GM21526 (cell line): ENCODE results near the gene QRFP.

ENCODE experiments used
- ATAC-seq: cut with Tn5 transposase; IDR thresholded peaks from one replicate; pipeline ENCODE4 v1.9.1; 2021; ENCODE audit warnings: moderate library complexity; ENCODE audit not compliant: unreplicated experiment, low FRiP score

QRFP gene

DNA sequence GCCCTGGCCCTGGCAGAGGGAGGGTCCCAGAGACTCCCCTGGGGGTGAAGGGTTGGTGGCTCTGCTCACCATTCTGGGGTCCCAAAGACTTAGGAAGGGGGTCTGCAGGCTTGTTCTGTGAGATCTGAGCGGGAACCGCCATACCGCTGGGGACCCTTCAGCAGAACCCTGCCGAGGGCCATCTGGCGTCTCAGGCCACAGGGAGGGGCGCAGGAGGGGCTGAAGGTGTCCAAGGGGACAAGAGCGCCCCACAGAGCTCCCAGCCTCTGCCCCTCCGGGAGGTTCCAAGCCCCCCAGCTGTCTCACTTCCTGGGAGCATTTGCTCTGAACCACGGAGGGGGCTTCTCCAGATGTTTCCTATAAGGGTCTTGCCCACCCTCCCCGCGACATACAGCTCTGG, 37.6 kb upstream of the QRFP start:
- no peak for ATAC-seq

DNA sequence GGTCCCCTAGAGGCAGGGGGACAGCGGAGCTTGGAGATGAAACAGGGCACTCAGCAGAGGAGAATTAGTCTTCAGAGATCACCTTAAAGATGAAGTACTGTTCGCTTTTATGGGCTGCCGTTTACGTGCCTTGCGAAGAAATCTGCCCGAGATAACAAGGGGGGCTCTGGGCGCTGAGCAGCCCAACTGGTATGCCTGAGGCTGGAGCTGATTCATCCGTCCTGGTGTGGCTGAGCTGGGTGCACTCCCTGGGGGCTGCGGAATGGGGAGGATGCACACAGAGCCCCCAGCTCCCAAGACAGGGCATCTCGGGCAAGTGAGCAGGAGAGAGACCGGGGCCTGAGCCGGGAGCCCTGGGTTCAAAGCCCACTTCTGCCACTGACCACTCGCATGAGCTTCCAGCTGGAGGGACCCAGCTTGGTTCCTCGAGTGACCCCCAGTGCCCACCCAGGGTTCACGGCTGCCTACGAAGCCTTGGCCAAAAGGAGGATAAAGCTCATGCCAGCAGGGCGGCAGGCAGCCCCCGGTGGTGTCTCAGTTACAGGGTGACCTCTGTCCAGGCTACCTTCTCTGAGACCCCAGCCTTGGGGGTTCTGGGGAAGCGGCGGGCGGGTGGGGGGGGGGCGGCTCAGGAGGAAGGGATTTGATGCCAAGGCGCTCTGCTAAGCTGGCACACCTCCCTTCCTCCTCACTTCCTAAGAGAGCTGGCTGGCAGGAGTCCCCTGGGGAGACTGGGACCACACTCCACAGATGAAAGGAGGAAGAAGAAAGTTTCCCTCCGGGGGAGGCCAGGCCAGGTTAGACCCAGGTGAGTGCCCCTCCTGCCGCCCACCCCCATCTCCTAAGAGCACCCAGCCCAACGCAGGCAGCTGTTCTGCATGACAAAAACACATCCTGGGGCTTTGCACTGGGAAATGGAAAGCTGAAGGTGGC, 36.8 kb upstream of the QRFP start:
- ATAC-seq = no peak

DNA sequence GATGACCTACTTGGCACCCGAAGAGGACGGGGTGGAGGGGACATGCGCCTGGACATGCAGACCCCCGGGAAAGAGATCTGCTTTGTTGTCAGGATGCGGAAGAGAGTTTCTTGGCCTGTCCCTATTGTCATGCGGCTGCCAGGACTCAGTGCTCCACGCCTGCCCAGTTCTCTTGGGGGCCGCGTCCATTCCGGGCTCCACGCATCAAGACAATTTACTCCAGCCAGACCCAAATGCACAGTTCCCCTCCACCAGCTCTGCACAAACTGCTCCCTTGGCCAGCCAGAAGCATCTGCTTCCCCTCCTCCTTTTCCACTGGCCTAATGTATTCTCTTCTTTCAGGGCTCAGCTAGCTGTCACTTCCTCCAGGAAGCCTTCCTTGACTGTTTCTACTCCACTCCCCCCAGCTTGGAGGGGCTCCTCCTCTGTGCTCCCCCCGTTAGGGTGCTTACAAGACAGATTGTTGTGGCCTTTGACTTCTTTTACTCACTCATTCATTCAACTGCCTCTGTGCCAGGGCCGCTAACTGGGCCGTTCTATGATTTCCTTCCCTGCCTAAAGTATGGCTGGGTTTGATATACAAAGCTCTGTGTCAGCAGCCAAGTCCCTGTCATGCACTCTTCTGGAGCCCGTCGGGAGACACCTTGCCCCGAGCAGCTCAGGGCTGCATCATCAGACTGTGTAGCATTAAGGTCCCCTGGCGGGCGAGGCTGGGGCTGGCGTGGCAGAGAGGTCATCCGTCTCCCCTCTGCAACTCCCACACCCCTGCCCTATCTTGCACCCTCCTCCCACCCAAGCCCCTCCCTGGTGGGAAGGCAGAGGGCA, 35.9 kb upstream of the QRFP start:
- ATAC-seq = no peak

- ATAC-seq = no peak
Measured at GRCh38 chr9:130931508-130932254, 35.1 kb upstream of the QRFP start.

GRCh38 chr9:130930804-130931349, 34.3 kb upstream of the QRFP start:
- no peak for ATAC-seq

DNA sequence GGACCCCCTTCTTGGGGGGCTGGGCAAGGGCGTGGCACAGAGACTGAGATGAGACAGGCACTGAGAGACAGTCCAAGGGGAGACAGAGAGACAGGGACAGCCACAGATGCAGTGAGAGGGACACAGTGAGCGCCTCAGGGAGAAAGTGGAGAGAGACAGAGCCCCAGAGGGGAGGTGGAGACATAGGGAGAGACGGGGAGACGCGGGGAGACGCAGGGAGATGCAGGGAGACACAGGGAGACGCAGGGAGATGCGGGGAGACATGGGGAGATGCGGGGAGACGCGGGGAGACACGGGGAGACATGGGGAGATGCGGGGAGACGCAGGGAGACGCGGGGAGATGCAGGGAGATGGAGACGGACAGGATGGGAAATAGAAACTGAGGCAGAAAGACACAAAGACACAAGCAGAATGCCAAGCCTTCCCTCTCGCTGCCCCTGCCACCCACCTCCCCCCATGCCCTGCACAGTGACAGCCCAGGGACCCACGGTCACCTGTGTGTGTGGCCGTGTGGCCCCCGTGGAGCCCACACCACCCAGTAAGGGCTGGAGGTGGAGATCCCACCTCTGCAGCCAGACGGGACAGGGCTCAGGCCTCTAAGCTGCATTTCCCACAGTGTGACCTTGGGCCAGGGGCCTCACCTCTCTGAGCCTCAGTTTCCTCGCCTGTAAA, 33.7 kb upstream of the QRFP start:
- no peak for ATAC-seq

DNA sequence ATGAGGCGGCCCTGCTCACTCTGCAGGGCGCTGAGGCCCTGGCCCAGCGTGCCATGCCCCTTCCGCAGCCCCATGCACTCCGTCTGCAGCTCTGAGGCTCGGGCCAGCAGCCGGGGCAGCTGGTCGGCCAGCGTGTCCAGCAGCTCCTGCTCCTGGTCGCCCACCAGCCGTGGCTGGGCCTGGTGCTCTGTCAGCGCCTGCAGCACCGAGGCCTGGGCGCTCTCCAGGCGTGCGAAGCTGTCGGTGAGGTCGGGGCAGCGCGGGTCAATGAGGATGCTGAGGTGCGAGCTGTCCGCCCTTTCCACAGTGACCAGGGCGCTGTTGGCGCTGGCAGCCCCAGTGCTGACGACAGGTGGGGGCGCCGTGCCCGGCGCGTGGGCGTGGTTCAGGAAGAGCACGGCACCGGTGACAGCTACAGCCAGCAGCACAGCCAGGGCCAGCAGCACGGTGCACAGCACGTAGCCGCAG, 33.0 kb upstream of the QRFP start:
- ATAC-seq = no peak

GRCh38 chr9:130927995-130928900, 31.6 kb upstream of the QRFP start:
- ATAC-seq = no peak

DNA sequence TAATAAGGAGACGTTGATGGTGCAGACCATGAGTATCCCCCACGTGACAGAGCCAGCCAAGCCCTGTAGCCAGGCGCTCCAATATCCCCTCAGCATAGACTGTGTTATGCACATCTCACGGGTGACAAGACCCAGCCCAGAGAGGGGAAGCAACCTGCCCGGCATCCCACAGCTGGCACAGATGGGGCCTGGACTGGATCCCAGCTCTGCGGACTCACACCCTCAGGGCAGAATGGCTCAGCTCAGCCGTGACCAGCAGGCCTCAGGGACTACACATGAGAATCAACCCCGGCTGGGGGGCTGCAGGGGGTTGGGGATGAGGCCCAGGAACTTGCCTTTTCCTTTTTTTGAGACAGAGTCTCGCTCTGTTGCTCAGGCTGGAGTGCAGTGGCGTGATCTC, 30.7 kb upstream of the QRFP start:
- ATAC-seq = no peak

- no peak for ATAC-seq
Measured at GRCh38 chr9:130925050-130925678, 28.6 kb upstream of the QRFP start.

GRCh38 chr9:130924448-130924788, 27.8 kb upstream of the QRFP start:
- ATAC-seq = no peak

GRCh38 chr9:130923611-130924447, 27.2 kb upstream of the QRFP start:
- ATAC-seq = no peak

DNA sequence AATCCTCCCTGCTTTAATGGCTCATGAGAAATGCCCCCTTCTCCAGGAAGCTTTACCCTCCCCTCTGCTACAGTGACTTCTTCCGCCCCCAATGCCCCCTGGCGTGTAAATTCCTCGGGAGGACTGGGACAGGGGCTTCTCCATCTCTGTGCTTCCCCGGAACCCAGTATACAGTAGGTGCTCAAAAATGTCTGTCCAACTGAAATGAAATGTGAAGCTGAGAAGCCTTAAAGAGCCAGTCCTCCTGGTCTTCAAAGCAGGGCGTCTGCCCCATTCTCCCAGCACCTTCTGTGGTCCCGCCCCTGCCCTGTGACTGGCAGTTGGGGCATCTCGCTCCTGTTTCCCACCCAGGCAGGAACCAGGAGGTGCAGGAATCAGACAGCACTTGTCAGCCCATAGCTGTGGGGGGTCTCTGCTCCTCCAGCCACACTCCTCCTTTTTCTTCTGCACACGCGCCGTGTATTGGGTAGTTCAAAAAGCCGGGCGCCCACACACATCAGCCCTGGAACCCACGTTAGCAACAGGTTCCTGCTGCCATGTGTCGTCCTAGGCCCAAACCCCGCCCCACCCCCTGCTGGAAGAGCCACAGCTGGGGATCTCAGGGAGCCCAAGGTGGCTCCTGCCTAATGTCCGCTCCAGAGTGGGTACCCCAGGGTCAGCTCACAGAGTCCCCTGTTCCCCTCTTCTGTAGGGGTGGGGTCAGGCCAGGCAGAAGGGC, 26.4 kb upstream of the QRFP start:
- no peak for ATAC-seq

DNA sequence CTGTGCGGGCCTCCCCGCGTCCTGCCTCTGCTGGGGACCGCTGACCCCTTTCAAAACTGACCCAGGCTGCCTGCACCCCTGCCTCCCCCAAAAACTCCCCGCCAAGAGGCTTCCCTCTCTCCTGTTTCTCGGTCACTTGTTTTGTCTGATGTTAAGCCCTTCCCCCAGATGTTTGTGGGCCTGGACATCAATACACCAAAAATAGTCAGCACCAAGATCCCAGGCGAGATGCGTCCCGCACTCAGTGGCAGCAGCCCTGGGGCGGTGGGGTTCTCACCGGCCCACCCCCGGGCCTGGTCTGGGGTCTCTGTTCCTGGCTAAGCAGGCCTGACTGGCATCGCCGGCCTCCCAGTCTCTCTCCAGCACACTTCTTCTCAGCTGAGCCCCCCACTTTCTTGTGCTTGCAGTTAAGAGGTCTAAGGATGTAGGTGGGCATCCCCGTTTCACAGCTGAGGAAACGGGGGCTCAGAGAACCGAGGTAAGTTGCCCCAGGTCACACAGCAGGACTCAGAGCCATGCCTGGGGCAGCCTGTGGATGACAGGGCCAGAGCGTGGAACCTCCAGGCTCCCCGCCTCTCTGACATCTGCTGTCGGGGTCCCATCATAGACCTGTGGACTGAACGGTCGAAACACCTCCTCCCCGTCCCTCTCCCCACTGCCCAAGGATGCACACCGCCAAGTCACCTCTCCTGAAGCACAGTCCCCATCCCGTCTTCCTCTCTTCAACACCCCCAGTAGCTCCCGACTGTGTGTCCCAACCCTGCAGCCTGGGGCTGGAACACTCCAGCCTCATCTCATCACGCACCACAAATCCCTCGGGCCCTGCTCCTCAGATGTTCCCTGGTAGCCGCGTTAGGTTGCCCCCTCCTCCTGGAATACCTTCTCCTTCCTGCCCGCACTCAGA, 25.6 kb upstream of the QRFP start:
- ATAC-seq = no peak

DNA sequence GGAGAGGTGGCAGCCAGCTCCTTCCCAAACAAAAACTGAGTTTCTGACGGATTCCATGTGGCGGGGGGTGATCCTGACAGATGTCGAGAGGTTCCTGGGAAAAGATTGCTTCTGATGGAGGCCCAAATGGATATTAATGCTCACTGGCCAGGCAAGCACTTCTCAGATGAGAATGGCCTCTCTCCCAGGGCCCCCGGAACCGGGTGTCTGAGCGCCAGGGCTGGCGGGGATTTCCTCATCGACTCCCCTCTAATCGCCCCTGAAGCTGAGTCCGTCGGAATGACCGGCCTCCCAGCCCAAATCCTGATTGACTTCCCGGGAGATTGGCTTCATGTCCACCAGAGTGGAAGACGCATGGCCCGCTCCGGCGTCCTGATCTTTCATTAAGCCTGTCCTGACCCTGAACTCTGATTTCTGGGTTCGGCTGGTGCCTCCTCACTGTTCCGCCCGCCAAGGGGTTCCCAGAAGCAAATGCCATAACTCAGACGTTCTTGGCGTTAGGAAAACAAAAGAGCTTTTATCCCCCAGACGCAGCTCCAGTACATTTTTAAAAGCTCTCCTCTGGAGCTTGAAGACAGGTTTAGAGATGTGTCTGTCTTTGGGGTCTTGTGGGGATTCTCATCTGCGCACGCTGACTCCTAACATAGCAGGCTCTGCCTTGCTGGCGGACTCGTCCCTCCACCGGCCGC, 24.8 kb upstream of the QRFP start:
- no peak for ATAC-seq
